GM13976 (cell line): Measurements from ENCODE around the gene TUBA1C.

Source experiments
- DNase-seq: peaks from one replicate; pipeline ENCODE4 v3.0.0; 2012; ENCODE audit warnings: low spot score
- CTCF ChIP-seq: IDR thresholded peaks from 2 replicates; pipeline ENCODE4 v1.5.1; 2012; ENCODE audit warnings: borderline replicate concordance, mild to moderate bottlenecking; ENCODE audit not compliant: insufficient read depth; ENCODE audit errors: extremely low read depth, missing control alignments, control extremely low read depth
- in situ Hi-C: fragments of 300-500 bp; cut with MboI; formaldehyde crosslinking; loops from one replicate; pipeline ENCODE4 v1.12.0; 2022; ENCODE audit warnings: low sequenced_read_pairs, mixed read lengths, inconsistent platforms; ENCODE audit not compliant: unreplicated experiment

The TUBA1C gene

GRCh38 chr12:49293056-49293956, 28.4 kb downstream of the TUBA1C start:
- TF ChIP-seq CTCF, result no peak
- in situ Hi-C loops, result no loop called here
- DNase-seq, result no peak

- DNase-seq, result peak; percentile 12
- TF ChIP-seq CTCF, result no peak
- in situ Hi-C loops, result no loop called here
Observed at GRCh38 chr12:49294086-49294803, 29.4 kb downstream of the TUBA1C start.

- in situ Hi-C loops, result no loop called here
- TF ChIP-seq CTCF, result no peak
- DNase-seq, result peak; percentile 25
Observed at GRCh38 chr12:49294804-49295081, 29.9 kb downstream of the TUBA1C start.

GRCh38 chr12:49295082-49295936, 30.4 kb downstream of the TUBA1C start, which contains the start of gene PRPH:
PRPH (plus strand) TSS chr12:49295147; CDS start chr12:49295201, 54 bp downstream.
- in situ Hi-C loops, result no loop called here
- DNase-seq, result peak; percentile 20
- TF ChIP-seq CTCF, result no peak

GRCh38 chr12:49296034-49296835, 31.4 kb downstream of the TUBA1C start:
- in situ Hi-C loops, result no loop called here
- DNase-seq, result peak; percentile 90
- peak; percentile 75 for TF ChIP-seq CTCF
